Retina (tissue), 1 donor: ENCODE data around the gene LAMB4.
"Not testable (repeated sequence)": the region's sequence is repeated elsewhere in the genome, so short reads cannot be mapped to it uniquely, and the experiment has no call there.

Experiments used
- DNase-seq: peaks from one replicate; pipeline ENCODE4 v3.0.0-alpha.2; 2016

The LAMB4 gene

GRCh38 chr7:108037741-108038140 lies 92.4 kb downstream of the LAMB4 start:
- no peak for DNase-seq

- DNase-seq, result no peak
Measured at GRCh38 chr7:108037140-108037539, 93.0 kb downstream of the LAMB4 start.

- no peak for DNase-seq
Measured at GRCh38 chr7:108034586-108034985, 95.6 kb downstream of the LAMB4 start.

- no peak for DNase-seq
Measured at GRCh38 chr7:108033776-108034497, 96.2 kb downstream of the LAMB4 start.

- DNase-seq, result not testable (repeated sequence)
Measured at GRCh38 chr7:108033309-108033708, 96.9 kb downstream of the LAMB4 start.

- no peak for DNase-seq
Measured at GRCh38 chr7:108030516-108030915, 99.6 kb downstream of the LAMB4 start.

GRCh38 chr7:108029034-108029433 lies 101.1 kb downstream of the LAMB4 start:
- no peak for DNase-seq

- no peak for DNase-seq
Measured at GRCh38 chr7:108028111-108028510, 102.0 kb downstream of the LAMB4 start.

GRCh38 chr7:108027239-108027638 lies 102.9 kb downstream of the LAMB4 start:
- no peak for DNase-seq

GRCh38 chr7:108026647-108027046 lies 103.5 kb downstream of the LAMB4 start:
- DNase-seq, result no peak

- no peak for DNase-seq
Measured at GRCh38 chr7:108026116-108026515, 104.0 kb downstream of the LAMB4 start.

GRCh38 chr7:108024538-108024937 lies 105.6 kb downstream of the LAMB4 start:
- no peak for DNase-seq

GRCh38 chr7:108020585-108020984 lies 109.6 kb downstream of the LAMB4 start:
- DNase-seq, result no peak

GRCh38 chr7:108018668-108019067 lies 111.5 kb downstream of the LAMB4 start:
- no peak for DNase-seq

GRCh38 chr7:108017776-108018151 lies 112.4 kb downstream of the LAMB4 start:
- DNase-seq, result no peak

GRCh38 chr7:108016841-108017775 lies 113.1 kb downstream of the LAMB4 start:
- no peak for DNase-seq

GRCh38 chr7:108015740-108016139 lies 114.4 kb downstream of the LAMB4 start:
- DNase-seq, result no peak

GRCh38 chr7:108014747-108015682 lies 115.1 kb downstream of the LAMB4 start:
- no peak for DNase-seq

- DNase-seq, result no peak
Measured at GRCh38 chr7:108014215-108014614, 115.9 kb downstream of the LAMB4 start.

- no peak for DNase-seq
Measured at GRCh38 chr7:108012499-108013430, 117.4 kb downstream of the LAMB4 start.

- DNase-seq, result no peak
Measured at GRCh38 chr7:108010377-108010776, 119.8 kb downstream of the LAMB4 start.

- DNase-seq, result no peak
Measured at GRCh38 chr7:108009873-108010272, 120.3 kb downstream of the LAMB4 start.
